Fibroblast of lung (primary cell): ENCODE data around the gene ANKRD44. TPM values are rescaled to one million over a fixed set of nuclear protein-coding genes. Genes with fewer than 3 reads are reported as not detected.

Source experiments
- DNase-seq, 2 donors: peaks; one replicate each; pipeline versions ENCODE4 v3.0.0 to v3.0.0-alpha.2; 2010; ENCODE audit warnings: low read depth in 2 of 2
- H2AFZ ChIP-seq: 2 replicates; pipeline ENCODE4 v1.5.1; 2012; ENCODE audit warnings: low read length, control low read depth, inconsistent platforms
- H3K27ac ChIP-seq: 2 replicates; pipeline ENCODE4 v1.5.1; 2011; ENCODE audit warnings: low read length, control low read depth; ENCODE audit not compliant: insufficient read depth
- H3K27me3 ChIP-seq: 2 replicates; pipeline ENCODE4 v1.5.1; 2011; ENCODE audit warnings: mild to moderate bottlenecking, low read length; ENCODE audit not compliant: control insufficient read depth, insufficient read depth
- H3K36me3 ChIP-seq: 2 replicates; pipeline ENCODE4 v1.5.1; 2011; ENCODE audit warnings: low read length; ENCODE audit not compliant: control insufficient read depth, insufficient read depth
- H3K4me1 ChIP-seq: 2 replicates; pipeline ENCODE4 v1.5.1; 2011; ENCODE audit warnings: low read length; ENCODE audit not compliant: control insufficient read depth, insufficient read depth; ENCODE audit errors: extremely low read depth
- H3K4me2 ChIP-seq: 2 replicates; pipeline ENCODE4 v1.5.1; 2011; ENCODE audit warnings: low read length, control low read depth; ENCODE audit not compliant: insufficient read depth; ENCODE audit errors: extremely low read depth
- H3K4me3 ChIP-seq, 4 experiments: fragments of 200-600 bp in 1 of 4; sonication (generic) in 1 of 4; replicated peaks in 1 of 4; 2 replicates each; pipeline ENCODE4 v1.5.1; 2011 to 2016; ENCODE audit warnings: low read length in 4 of 4, low read depth in 3 of 4, mild to moderate bottlenecking in 3 of 4, control low read depth in 2 of 4, inconsistent platforms in 1 of 4, mixed read lengths in 1 of 4; ENCODE audit not compliant: insufficient read depth in 1 of 4; ENCODE audit errors: control extremely low read depth in 1 of 4
- H3K79me2 ChIP-seq: 2 replicates; pipeline ENCODE4 v1.5.1; 2012; ENCODE audit warnings: mild to moderate bottlenecking, low read length, inconsistent platforms; ENCODE audit not compliant: control insufficient read depth, insufficient read depth
- H3K9ac ChIP-seq: 2 replicates; pipeline ENCODE4 v1.5.1; 2011; ENCODE audit warnings: mild to moderate bottlenecking, low read length, control low read depth; ENCODE audit not compliant: insufficient read depth
- H3K9me3 ChIP-seq: 2 replicates; pipeline ENCODE4 v1.5.1; 2012; ENCODE audit warnings: low read depth, low read length; ENCODE audit not compliant: control insufficient read depth, insufficient read depth
- H4K20me1 ChIP-seq: 2 replicates; pipeline ENCODE4 v1.5.1; 2011; ENCODE audit warnings: low read length; ENCODE audit not compliant: control insufficient read depth, insufficient read depth; ENCODE audit errors: extremely low read depth
- EZH2 ChIP-seq: IDR thresholded peaks from 2 replicates; pipeline ENCODE4 v1.5.1; 2012; ENCODE audit warnings: low read length, control low read depth, mild to moderate bottlenecking; ENCODE audit errors: missing control alignments
- polyA plus RNA-seq, 2 donors: library from polyadenylated mRNA; depleted of rRNA in 1 of 2; stranded (reverse) in 1 of 2; unstranded in 1 of 2; fragments of >200 nt; gene quantifications; 2 replicates each; pipeline ENCODE4 v1.2.1, GENCODE V29; 2011 to 2012; ENCODE audit warnings: missing spikeins in 1 of 2
- total RNA-seq: library from RNA; depleted of rRNA; stranded (reverse); fragments of >200 nt; gene quantifications from 2 replicates; pipeline ENCODE4 v1.2.1, GENCODE V29; 2014
- TF ChIP-seq, protein P1 (sequence below), 2 donors: IDR thresholded peaks in 1 of 2; conservative IDR thresholded peaks in 1 of 2; 1 replicate in 1 of 2; 2 replicates in 1 of 2; pipeline ENCODE4 v1.5.1; 2011 to 2012; ENCODE audit warnings: low read length in 2 of 2, control low read depth in 1 of 2, inconsistent platforms in 1 of 2, low read depth in 1 of 2, mild to moderate bottlenecking in 1 of 2

ANKRD44 gene
- total and polyA plus RNA-seq, 2 donors (not counting 1 experiment from before 2014, with no cell fraction given), result 7.6 to 9.7 TPM

DNA sequence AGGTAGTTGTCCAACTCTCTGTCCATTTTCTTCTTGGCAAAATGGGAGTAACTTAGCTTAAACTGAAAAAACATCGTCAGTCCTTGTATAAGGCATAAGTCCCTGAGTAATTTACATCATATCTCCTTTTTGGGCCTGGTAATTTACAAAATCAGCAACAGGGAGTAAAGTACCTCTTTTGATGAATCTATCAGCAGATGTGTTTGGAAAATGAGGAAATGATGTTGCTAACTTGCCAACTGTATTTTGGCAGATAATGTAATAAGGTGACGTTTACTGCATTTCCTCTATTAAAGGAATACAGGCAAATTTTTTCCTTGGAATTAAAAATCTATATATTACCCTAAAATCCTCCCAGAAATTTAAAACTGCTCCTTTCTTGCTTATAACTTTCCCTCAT lies 29.2 kb downstream of the ANKRD44 start:
- Histone ChIP-seq H3K27me3 (no peaks in the 10 kb centered on the region), H3K27ac (no peak overlapping the region), H3K36me3 (no peaks in the 10 kb centered on the region), H3K4me2 (no peak overlapping the region), H4K20me1 (no peaks in the 10 kb centered on the region), H2AFZ (no peak overlapping the region), H3K79me2 (no peaks in the 10 kb centered on the region), H3K9me3 (no peaks in the 10 kb centered on the region), H3K4me3 (no peak overlapping the region), H3K4me1 (no peaks in the 10 kb centered on the region), H3K9ac (no peak overlapping the region)
- TF ChIP-seq, protein P1, sequence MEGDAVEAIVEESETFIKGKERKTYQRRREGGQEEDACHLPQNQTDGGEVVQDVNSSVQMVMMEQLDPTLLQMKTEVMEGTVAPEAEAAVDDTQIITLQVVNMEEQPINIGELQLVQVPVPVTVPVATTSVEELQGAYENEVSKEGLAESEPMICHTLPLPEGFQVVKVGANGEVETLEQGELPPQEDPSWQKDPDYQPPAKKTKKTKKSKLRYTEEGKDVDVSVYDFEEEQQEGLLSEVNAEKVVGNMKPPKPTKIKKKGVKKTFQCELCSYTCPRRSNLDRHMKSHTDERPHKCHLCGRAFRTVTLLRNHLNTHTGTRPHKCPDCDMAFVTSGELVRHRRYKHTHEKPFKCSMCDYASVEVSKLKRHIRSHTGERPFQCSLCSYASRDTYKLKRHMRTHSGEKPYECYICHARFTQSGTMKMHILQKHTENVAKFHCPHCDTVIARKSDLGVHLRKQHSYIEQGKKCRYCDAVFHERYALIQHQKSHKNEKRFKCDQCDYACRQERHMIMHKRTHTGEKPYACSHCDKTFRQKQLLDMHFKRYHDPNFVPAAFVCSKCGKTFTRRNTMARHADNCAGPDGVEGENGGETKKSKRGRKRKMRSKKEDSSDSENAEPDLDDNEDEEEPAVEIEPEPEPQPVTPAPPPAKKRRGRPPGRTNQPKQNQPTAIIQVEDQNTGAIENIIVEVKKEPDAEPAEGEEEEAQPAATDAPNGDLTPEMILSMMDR (conservative IDR thresholded peaks at IDR 0.05 in 1 of 2, IDR thresholded peaks at IDR 0.05 in 1 of 2; ENCODE audit: low read depth in 1 of 2, low read length in 2 of 2), result no peak
- TF ChIP-seq EZH2, result no peak
- DNase-seq, result no peak

DNA sequence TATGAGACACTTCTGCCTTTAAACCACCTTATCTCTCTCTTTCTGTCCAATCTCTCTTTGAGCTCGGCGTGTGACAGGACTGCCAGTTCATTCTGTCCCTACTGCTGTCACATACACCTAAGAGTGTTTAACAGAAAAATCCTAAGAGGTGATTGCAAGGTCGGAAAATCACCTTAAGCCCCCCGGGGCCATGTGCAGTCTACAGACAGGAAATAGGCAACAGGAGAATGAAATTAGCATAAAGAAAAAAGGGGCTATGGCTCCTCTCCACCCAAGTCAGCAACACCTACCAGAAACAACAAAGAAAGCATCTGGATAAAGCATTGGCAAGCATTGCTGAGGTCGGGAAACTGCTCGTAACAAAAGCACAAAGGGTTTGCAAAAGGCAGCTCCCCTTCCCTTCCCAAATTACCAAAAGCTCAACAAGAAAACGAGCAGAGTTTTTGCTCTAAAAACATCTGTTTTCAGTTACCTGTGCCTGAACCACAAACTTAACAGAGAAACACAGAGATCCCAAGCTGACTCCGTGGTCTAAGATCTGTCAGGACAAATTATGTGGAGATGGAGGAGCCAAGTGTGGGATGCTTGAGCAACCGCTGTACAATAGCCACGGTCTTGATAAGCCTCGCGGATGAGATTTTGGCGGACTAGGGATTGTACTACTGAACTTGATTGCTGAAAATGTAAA lies 30.4 kb downstream of the ANKRD44 start:
- no peak overlapping the region for H3K27ac ChIP-seq
- H4K20me1 ChIP-seq, result no peaks in the 10 kb centered on the region
- peak in 1 of 2 donors; percentile 72 for DNase-seq

More for the DNA sequence above, 30.4 kb downstream of the ANKRD44 start:
- Histone ChIP-seq H2AFZ (no peak overlapping the region), H3K27me3 (no peaks in the 10 kb centered on the region), H3K9me3 (no peaks in the 10 kb centered on the region), H3K36me3 (no peaks in the 10 kb centered on the region), H3K79me2 (no peaks in the 10 kb centered on the region), H3K4me2 (no peak overlapping the region), H3K9ac (no peak overlapping the region), H3K4me1 (no peaks in the 10 kb centered on the region), H3K4me3 (no peak overlapping the region)
- no peak for TF ChIP-seq EZH2
- TF ChIP-seq, protein P1 (conservative IDR thresholded peaks at IDR 0.05 in 1 of 2, IDR thresholded peaks at IDR 0.05 in 1 of 2; ENCODE audit: low read depth in 1 of 2, low read length in 2 of 2), result no peak
